Vagina (tissue), 2 donors: ENCODE measurements around the gene CZIB. TPM values are rescaled to one million over a fixed set of nuclear protein-coding genes. Genes with fewer than 3 reads are reported as not detected.
A peak's percentile ranks its signal among the peaks of the same experiment; 100 is the strongest.

Experiments used
- DNase-seq, 2 donors: peaks; one replicate each; pipeline ENCODE4 v3.0.0-alpha.2; 2017; ENCODE audit errors: extremely low spot score in 2 of 2
- H3K27ac ChIP-seq: fragments of 200-600 bp; sonication (generic); one replicate; pipeline ENCODE4 v1.5.1; 2019
- H3K27me3 ChIP-seq: fragments of 200-600 bp; sonication (generic); one replicate; pipeline ENCODE4 v1.5.1; 2019
- H3K36me3 ChIP-seq, 2 donors: fragments of 200-600 bp; sonication (generic); one replicate each; pipeline ENCODE4 v1.5.1; 2017 to 2019
- H3K4me1 ChIP-seq: fragments of 200-600 bp; sonication (generic); one replicate; pipeline ENCODE4 v1.5.1; 2019
- H3K4me3 ChIP-seq, 2 donors: fragments of 200-600 bp; sonication (generic); 1 replicate in 1 of 2; 2 replicates in 1 of 2; pipeline ENCODE4 v1.5.1; 2016 to 2019
- H3K9me3 ChIP-seq: fragments of 200-600 bp; sonication (generic); one replicate; pipeline ENCODE4 v1.5.1; 2019
- CTCF ChIP-seq, 3 experiments: fragments of 450-650 bp in 2 of 3; fragments of 200-600 bp in 1 of 3; sonication (generic) in 1 of 3; IDR thresholded peaks; one replicate each; pipeline ENCODE4 v1.5.1; 2017 to 2019; ENCODE audit warnings: antibody characterized with exemption in 3 of 3, mild to moderate bottlenecking in 2 of 3, moderate library complexity in 2 of 3
- POLR2A ChIP-seq, 2 donors: fragments of 450-650 bp; IDR thresholded peaks; one replicate each; pipeline ENCODE4 v1.6.1; 2017; ENCODE audit warnings: antibody characterized with exemption in 2 of 2, mild to moderate bottlenecking in 2 of 2, moderate library complexity in 2 of 2
- POLR2AphosphoS5 ChIP-seq, 2 donors: sonication (generic); formaldehyde crosslinking; IDR thresholded peaks; one replicate each; pipeline ENCODE4 v1.9.0; 2017; ENCODE audit warnings: antibody characterized with exemption in 2 of 2, mild to moderate bottlenecking in 2 of 2, low read depth in 1 of 2; ENCODE audit not compliant: insufficient read depth in 1 of 2
- intact Hi-C: fragments of 100-400 bp; cut with DNase I; formaldehyde crosslinking; loops from one replicate; pipeline ENCODE4 v1.15.1; 2023
- total RNA-seq: library from RNA; depleted of rRNA; stranded (reverse); fragments of >200 nt; gene quantifications from one replicate; pipeline ENCODE4 v1.2.3, GENCODE V29; 2016

The CZIB gene
- total RNA-seq, 1 donor from 2014 or later: 50.6 TPM

GRCh38 chr1:53180226-53180625 is 40.2 kb downstream of the CZIB start:
- H3K4me3 ChIP-seq: no peak overlapping the region
- H3K4me1 ChIP-seq: peaks cover 23% of the 10 kb centered on the region
- TF ChIP-seq POLR2AphosphoS5 (IDR thresholded peaks at IDR 0.05; ENCODE audit: insufficient read depth in 1 of 2, low read depth in 1 of 2) (no peak), POLR2A (IDR thresholded peaks at IDR 0.05) (no peak), CTCF (IDR thresholded peaks at IDR 0.05) (no peak)
- no peaks in the 10 kb centered on the region for H3K27me3 ChIP-seq
- no peak overlapping the region for H3K27ac ChIP-seq
- no peaks in the 10 kb centered on the region for H3K36me3 ChIP-seq
- intact Hi-C loops: loop anchor here (10.0 kb wide), 1 partner anchor 275 kb away; no protein-coding TSS in a partner anchor
- no peak for DNase-seq
- no peaks in the 10 kb centered on the region for H3K9me3 ChIP-seq

GRCh38 chr1:53176452-53177208 is 43.8 kb downstream of the CZIB start:
- Histone ChIP-seq H3K4me3 (no peak overlapping the region), H3K27me3 (no peaks in the 10 kb centered on the region), H3K36me3 (no peaks in the 10 kb centered on the region), H3K27ac (peak overlapping the region; percentile 76), H3K4me1 (peaks cover 14% of the 10 kb centered on the region), H3K9me3 (no peaks in the 10 kb centered on the region)
- TF ChIP-seq POLR2AphosphoS5 (IDR thresholded peaks at IDR 0.05; ENCODE audit: insufficient read depth in 1 of 2, low read depth in 1 of 2): peak in 1 of 2 donors; percentile 31
- no peak for TF ChIP-seq CTCF (IDR thresholded peaks at IDR 0.05)
- no peak for TF ChIP-seq POLR2A (IDR thresholded peaks at IDR 0.05)
- no peak for DNase-seq
- intact Hi-C loops: no loop called here

- Histone ChIP-seq H3K36me3 (no peaks in the 10 kb centered on the region), H3K9me3 (no peaks in the 10 kb centered on the region), H3K27me3 (no peaks in the 10 kb centered on the region), H3K27ac (peak overlapping the region; percentile 76), H3K4me1 (peaks cover 11% of the 10 kb centered on the region), H3K4me3 (no peak overlapping the region)
- intact Hi-C loops: no loop called here
- no peak for TF ChIP-seq POLR2A (IDR thresholded peaks at IDR 0.05)
- no peak for TF ChIP-seq CTCF (IDR thresholded peaks at IDR 0.05)
- TF ChIP-seq POLR2AphosphoS5 (IDR thresholded peaks at IDR 0.05; ENCODE audit: insufficient read depth in 1 of 2, low read depth in 1 of 2): no peak
- DNase-seq: no peak
Observed at GRCh38 chr1:53174971-53175913, 45.2 kb downstream of the CZIB start.

- Histone ChIP-seq H3K27ac (peak overlapping the region; percentile 56), H3K4me3 (no peak overlapping the region), H3K4me1 (peaks cover 11% of the 10 kb centered on the region), H3K36me3 (no peaks in the 10 kb centered on the region), H3K27me3 (no peaks in the 10 kb centered on the region), H3K9me3 (no peaks in the 10 kb centered on the region)
- TF ChIP-seq POLR2AphosphoS5 (IDR thresholded peaks at IDR 0.05; ENCODE audit: insufficient read depth in 1 of 2, low read depth in 1 of 2): no peak
- intact Hi-C loops: no loop called here
- DNase-seq: no peak
Observed at GRCh38 chr1:53172426-53173128, 47.9 kb downstream of the CZIB start.

- intact Hi-C loops: no loop called here
- TF ChIP-seq CTCF (IDR thresholded peaks at IDR 0.05): no peak
- no peak overlapping the region for H3K27ac ChIP-seq
- H3K36me3 ChIP-seq: no peaks in the 10 kb centered on the region
- no peaks in the 10 kb centered on the region for H3K4me1 ChIP-seq
- H3K9me3 ChIP-seq: no peaks in the 10 kb centered on the region
- DNase-seq: no peak
- no peak overlapping the region for H3K4me3 ChIP-seq
- H3K27me3 ChIP-seq: no peaks in the 10 kb centered on the region
Observed at GRCh38 chr1:53166912-53167311, 53.5 kb downstream of the CZIB start.
